Cerebellar nuclear complex (tissue), 1 donor: ENCODE measurements around the gene NME1.
A peak's percentile ranks its signal among the peaks of the same experiment; 100 is the strongest.
"Not testable (repeated sequence)": the region's sequence is repeated elsewhere in the genome, so short reads cannot be mapped to it uniquely, and the experiment has no call there.

ENCODE experiments used
- DNase-seq, 2 experiments: peaks; one replicate each; lab custom pipeline; 2025; lab: John Stamatoyannopoulos, UW

Gene NME1

GRCh38 chr17:51144266-51145022 lies 8.9 kb upstream of the NME1 start:
- no peak for DNase-seq

GRCh38 chr17:51147650-51148049 lies 5.7 kb upstream of the NME1 start:
- DNase-seq = no peak

- no peak for DNase-seq
Observed at GRCh38 chr17:51149163-51149562, 4.2 kb upstream of the NME1 start.

- no peak for DNase-seq
Observed at GRCh38 chr17:51150932-51151331, 2.4 kb upstream of the NME1 start.

- DNase-seq = no peak
Observed at GRCh38 chr17:51152766-51153209, 571 bp upstream of the NME1 start.

- no peak for DNase-seq
Observed at GRCh38 chr17:51154176-51154575, 817 bp downstream of the NME1 start.

- DNase-seq = no peak
Observed at GRCh38 chr17:51155416-51155815, 2.1 kb downstream of the NME1 start.

GRCh38 chr17:51159604-51160003 lies 6.2 kb downstream of the NME1 start:
- no peak for DNase-seq

- DNase-seq = no peak
Observed at GRCh38 chr17:51161541-51161940, 8.2 kb downstream of the NME1 start.

- no peak for DNase-seq
Observed at GRCh38 chr17:51164911-51165679, 11.7 kb downstream of the NME1 start.

- DNase-seq = no peak
Observed at GRCh38 chr17:51165680-51166197, 12.4 kb downstream of the NME1 start.

- DNase-seq = peak in 1 of 2 experiments; percentile 41
Observed at GRCh38 chr17:51166198-51166986, 13.0 kb downstream of the NME1 start, which contains the start of gene NME2. TSS of gene NME2 (plus strand) at chr17:51166411. CDS start at chr17:51166831, 420 bp downstream.

GRCh38 chr17:51166987-51167931 lies 13.9 kb downstream of the NME1 start:
- DNase-seq = no peak

GRCh38 chr17:51169340-51169739 lies 16.0 kb downstream of the NME1 start:
- no peak for DNase-seq

GRCh38 chr17:51170736-51171135 lies 17.4 kb downstream of the NME1 start:
- DNase-seq = no peak

GRCh38 chr17:51172030-51172429 lies 18.7 kb downstream of the NME1 start:
- not testable (repeated sequence) for DNase-seq

GRCh38 chr17:51180486-51180885 lies 27.1 kb downstream of the NME1 start:
- DNase-seq = no peak

- DNase-seq = no peak
Observed at GRCh38 chr17:51184124-51184523, 30.8 kb downstream of the NME1 start.

- no peak for DNase-seq
Observed at GRCh38 chr17:51185763-51186332, 32.5 kb downstream of the NME1 start.

GRCh38 chr17:51188271-51188833 lies 35.0 kb downstream of the NME1 start:
- DNase-seq = no peak
